NB4 (cell line): ENCODE results near the gene DENND1A.

ENCODE experiments used
- MAX ChIP-seq: IDR thresholded peaks from 2 replicates; pipeline ENCODE4 v1.6.1; 2011; ENCODE audit warnings: low read depth, low read length
- MYC ChIP-seq: IDR thresholded peaks from 2 replicates; pipeline ENCODE4 v1.6.1; 2011; ENCODE audit warnings: low read depth, low read length
- POLR2A ChIP-seq: IDR thresholded peaks from 2 replicates; pipeline ENCODE4 v1.6.1; 2011; ENCODE audit warnings: mild to moderate bottlenecking; ENCODE audit not compliant: insufficient read length; ENCODE audit errors: extremely low read depth
- TF ChIP-seq, protein P1 (sequence below): IDR thresholded peaks from one replicate; pipeline ENCODE4 v1.5.1; 2012; ENCODE audit warnings: low read depth, low read length

DNA sequence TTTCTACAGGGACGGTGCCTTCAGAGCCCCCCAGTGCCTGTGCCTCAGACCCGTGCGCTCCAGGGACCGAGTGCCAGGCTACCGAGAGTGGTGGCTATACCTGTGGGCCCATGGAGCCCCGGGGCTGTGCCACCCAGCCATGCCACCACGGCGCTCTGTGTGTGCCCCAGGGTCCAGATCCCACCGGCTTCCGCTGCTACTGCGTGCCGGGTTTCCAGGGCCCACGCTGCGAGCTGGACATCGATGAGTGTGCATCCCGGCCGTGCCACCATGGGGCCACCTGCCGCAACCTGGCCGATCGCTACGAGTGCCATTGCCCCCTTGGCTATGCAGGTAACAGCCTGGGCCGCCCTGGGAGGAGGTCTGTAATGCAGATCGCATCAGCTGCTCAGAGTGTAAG lies 567.1 kb downstream of the DENND1A start:
- TF ChIP-seq, protein P1, sequence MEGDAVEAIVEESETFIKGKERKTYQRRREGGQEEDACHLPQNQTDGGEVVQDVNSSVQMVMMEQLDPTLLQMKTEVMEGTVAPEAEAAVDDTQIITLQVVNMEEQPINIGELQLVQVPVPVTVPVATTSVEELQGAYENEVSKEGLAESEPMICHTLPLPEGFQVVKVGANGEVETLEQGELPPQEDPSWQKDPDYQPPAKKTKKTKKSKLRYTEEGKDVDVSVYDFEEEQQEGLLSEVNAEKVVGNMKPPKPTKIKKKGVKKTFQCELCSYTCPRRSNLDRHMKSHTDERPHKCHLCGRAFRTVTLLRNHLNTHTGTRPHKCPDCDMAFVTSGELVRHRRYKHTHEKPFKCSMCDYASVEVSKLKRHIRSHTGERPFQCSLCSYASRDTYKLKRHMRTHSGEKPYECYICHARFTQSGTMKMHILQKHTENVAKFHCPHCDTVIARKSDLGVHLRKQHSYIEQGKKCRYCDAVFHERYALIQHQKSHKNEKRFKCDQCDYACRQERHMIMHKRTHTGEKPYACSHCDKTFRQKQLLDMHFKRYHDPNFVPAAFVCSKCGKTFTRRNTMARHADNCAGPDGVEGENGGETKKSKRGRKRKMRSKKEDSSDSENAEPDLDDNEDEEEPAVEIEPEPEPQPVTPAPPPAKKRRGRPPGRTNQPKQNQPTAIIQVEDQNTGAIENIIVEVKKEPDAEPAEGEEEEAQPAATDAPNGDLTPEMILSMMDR, result no peak
- TF ChIP-seq POLR2A, result no peak
- no peak for TF ChIP-seq MAX
- TF ChIP-seq MYC, result no peak
